ENCODE measurements around the gene BCL11B.

BCL11B gene

DNA sequence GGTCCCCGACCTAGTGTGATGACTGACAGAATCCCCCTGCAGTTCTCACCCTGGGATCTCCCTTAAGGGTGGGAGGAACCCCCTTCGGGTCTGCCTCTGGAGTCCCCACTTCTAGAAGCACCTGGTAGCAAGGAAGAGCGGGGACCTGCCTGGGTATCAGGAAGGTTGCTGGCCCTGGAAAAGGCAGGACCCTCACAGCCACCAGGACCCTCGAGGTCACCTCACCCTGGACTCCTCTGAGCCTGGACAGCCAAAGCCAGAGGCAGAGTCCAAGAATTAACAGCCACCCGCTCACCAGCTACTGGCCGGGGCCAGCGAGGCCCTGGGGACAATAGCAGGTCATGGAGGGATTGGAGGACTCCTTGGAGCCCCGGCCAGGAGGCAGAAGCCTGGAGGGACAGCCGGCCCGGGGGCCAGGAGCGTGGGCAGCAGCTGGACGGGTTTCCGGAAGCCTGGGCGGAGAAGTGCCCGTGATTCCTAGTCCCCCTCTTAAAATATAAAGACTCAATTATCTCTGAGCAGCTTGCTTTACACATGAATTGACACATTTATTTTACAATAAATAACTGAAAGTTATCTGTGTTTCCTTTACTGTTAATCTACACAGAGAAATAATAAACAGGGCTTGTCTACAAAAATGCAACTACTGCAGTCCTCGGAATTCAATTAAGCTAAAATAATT, 17.5 kb downstream of the BCL11B start:
- no peak for DNase-seq (ENCODE audit: low spot score)

DNA sequence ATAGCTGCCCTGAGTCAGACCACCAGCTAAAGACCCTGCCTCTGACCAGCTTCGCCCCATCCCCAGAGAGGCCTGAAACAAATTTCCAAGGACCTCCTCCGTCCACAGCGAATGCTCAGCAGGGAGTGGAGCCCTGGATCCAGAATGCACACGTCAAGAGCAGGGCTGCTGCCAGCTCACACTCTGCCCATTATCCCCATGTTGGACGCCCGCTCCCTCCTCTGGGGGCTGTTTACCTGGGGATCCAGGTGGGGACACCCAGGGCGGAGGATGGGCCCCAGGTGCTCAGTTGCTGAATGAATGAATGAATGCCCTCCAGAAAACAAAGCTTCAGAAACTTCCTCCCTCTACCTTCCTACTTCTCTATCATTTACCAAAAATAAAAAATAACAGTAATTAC, 18.1 kb downstream of the BCL11B start:
- no peak for DNase-seq (ENCODE audit: low spot score)

DNA sequence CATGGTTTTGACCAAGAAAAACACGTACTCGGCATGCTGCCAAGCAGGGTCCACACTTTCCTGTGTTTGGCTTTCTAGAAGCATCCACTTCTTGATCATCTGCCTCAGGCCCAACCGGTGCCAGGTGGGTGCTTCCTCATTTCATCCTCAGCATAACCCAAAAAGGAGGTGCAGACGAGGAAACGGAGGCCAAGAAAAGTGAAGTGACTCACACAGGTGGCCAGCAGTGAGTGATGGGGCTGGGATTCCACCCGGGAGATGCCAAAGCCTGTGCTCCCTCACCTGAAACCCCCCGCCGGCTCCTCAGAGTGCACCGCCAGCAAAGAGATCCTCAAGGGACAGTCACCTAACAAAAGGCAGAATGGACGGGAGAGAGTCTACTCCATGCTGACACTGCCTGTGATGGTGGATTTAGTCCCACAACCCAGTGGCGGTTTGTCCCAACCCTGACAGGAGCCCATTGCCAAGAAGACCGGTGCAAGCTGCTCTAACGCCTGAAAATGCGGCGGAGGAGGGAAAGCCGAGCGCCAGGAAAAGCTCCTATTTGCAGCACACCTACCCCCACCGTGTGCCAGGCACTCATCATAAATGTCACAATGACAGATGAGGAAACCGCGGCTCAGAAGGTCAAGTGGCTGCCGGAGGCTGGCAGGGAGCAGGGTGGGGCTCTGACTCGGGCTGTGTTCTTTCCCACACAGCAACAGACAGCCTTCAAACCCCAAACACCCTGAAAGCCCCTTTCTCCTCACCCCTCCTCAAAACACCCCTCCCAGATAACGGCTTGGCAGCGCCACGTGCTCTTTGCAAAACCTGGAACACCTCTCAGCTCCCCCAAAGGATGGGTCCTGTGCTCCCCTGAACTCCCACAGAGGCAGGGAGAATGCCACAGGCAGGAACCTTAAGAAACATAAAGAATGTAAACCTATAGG, 18.8 kb downstream of the BCL11B start:
- no peak for DNase-seq (ENCODE audit: low spot score)

DNA sequence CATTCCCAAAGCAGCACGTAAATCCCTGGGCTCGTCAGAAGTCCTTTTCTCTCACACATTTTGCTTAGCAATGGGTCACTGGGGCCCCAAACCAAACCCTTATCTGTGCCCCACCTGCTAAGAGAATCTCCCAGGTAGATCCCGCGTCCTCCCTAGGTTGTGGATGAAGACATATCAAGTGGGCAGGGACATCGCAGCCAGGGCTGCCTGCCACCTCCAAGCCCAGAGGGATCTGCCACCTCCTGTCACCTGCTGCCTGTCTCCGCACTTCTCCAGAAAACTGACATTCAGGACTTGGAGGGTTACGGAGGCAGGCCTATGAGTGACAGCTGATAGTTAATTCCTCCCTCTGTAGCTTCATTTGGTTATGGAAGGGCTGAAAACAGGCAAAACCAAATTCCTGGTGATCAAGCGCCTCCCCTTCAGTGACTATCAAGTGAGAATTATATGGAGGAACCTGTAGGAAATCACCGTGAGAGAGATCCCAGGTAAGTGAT, 19.5 kb downstream of the BCL11B start:
- no peak for DNase-seq (ENCODE audit: low spot score)

DNA sequence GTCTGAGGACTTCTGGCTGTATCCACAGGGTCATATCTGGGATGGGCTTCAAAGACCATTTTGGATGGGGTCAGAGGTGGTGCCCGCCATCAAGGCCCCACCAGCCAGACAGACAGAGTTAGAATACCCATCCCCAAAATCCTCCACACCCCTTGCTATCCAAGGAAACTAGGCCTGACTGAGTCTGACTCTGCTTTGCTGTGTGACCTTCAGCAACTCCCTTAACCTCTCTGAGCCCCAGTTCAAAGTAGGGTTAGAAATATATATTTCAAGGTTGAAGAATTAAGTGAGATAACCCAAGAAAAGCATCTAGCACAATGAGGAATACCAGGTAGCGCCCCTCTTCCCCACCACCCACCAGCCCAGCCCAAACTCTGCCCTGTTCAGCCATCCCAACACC, 20.3 kb downstream of the BCL11B start:
- no peak for DNase-seq (ENCODE audit: low spot score)

DNA sequence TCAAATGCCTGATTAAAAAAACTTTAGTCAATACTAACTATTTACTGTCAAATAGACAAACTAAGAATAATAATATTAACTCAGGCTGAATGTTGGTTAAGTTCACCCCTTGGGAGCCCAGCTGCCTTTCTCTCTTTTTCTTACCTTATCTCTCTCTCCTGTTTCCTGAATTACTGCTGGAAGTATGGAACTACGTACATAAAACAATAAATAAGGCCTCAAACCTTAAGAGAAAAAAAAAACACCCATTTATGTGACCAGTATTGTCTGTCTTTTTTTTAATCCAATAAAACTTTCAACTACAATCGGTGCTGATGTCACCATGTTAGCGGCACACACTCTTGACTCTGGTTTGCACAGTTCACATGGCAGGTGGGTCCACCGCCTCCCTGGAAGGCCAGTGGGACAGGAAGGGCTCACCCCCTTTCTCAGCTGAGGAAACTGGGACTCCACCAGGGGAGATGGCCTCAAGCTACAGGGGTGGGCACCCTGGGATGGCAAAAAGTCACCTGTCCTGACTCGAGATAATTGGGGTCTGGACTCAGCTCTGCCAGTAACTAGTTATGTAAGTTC, 21.3 kb downstream of the BCL11B start:
- no peak for DNase-seq (ENCODE audit: low spot score)

DNA sequence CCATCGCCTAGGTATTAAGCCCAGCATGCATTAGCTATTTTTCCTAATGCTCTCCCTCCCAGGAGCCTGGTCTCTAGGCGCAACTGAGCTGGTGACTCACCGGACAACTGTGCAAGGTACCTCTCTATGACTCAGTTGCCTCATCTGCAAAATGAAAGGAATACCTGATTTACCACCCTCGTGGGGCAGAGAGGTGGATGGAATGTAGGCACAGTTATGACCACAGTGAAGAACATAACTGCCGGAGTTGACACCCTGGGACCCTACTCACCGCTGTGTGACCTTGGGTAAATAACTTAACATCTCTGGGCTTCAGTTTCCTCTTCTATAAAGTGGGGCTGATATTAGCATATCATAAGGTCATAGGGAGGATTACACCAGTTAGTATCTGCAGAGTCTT, 22.6 kb downstream of the BCL11B start:
- no peak for DNase-seq (ENCODE audit: low spot score)

DNA sequence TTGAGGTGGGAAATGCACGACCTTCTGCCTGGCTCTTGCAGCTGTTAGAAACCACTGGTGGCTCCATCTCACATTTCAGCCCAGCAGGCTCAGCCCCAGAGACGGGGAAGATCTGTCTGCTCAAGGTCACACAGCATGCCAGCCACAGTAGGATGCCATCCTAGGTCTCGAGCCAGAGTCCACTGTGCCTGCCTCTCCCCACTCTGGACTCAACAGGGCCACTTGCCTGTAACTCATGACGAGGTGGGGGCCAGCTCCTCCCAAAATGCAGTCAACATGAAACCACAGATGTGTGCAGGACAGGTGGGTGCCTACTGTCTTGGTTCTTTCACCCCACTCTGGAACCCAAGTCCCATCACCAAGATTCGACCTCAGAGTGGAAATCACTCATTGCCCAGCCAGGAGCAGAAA, 23.2 kb downstream of the BCL11B start:
- DNase-seq (ENCODE audit: low spot score): no peak

DNA sequence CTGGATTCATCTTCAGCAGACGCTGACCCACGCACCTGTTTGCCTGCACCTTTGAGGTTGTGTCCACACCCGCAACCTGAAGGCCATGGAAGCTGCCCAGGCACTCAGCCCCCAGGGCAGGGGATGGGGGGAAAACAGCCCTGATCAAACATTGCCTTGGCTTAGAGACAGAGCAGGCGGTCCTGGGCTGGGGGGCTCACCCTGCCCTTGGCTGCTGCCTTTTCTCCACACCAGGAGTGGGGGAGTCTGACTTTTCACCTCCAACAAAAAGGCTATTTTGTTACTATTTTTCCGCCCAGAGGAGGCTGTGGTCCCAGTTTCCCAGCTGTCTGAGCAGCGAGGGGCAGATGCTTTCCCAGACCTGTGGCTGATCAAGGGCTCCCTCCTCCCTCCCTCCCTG, 24.2 kb downstream of the BCL11B start:
- DNase-seq (ENCODE audit: low spot score): no peak

DNA sequence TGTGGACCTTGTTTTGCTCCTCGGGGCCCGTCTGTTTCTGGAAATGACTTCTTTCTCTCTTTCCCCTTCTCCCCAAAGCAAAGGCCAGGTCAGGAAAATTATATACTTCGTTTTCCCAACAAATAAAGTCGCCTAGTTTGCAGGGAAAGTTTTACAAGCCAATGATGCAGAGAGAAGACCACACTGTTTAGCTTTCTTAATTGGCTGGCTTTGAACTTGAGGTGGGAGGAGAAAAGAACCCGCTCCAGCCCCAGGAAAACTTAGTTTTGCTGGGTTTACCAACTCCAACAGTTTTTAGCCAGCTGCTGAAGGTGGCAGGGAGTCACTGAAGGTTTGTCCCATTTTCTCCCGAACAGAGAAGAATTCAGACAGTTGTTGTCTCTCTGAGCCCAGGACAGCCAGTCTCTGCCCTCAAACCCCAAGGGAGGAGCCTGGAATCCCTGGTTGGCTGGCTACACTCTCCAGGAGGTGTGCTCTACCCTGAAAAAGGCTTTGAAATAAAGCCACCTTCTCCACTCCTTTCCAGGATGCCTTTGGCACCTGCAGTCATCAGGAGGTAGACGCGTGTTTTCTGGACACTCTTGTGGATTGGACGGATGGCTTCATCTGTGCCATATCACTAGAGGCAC, 24.8 kb downstream of the BCL11B start:
- no peak for DNase-seq (ENCODE audit: low spot score)

DNA sequence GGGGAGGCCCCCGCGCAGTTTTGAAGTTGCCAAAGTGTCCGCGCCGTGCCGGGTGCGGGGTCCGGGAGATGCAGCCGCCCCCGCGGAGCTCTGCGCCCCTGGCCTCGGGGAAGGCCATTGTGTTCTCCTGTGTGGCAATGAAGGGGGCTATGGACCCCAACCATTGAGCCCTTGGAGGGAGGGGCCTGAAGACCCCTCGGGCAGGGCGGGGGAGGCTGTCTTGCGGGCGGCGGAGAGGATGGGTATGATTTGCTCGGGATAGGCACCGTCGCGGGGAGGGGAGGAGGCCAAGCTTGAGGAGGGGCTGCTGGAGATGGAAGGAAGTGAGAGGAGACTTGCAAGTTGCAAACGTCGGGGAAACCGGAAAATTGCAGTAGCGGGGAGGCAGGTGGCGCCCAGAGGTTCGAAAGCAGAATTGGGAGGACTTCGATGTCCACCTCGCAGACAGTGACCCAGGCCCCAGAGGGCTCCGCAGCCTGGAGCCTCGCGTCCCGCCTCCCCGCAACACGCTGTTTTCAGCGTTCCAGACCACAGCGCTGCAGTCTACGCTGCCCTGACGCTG, 25.4 kb downstream of the BCL11B start:
- DNase-seq (ENCODE audit: low spot score): no peak

DNA sequence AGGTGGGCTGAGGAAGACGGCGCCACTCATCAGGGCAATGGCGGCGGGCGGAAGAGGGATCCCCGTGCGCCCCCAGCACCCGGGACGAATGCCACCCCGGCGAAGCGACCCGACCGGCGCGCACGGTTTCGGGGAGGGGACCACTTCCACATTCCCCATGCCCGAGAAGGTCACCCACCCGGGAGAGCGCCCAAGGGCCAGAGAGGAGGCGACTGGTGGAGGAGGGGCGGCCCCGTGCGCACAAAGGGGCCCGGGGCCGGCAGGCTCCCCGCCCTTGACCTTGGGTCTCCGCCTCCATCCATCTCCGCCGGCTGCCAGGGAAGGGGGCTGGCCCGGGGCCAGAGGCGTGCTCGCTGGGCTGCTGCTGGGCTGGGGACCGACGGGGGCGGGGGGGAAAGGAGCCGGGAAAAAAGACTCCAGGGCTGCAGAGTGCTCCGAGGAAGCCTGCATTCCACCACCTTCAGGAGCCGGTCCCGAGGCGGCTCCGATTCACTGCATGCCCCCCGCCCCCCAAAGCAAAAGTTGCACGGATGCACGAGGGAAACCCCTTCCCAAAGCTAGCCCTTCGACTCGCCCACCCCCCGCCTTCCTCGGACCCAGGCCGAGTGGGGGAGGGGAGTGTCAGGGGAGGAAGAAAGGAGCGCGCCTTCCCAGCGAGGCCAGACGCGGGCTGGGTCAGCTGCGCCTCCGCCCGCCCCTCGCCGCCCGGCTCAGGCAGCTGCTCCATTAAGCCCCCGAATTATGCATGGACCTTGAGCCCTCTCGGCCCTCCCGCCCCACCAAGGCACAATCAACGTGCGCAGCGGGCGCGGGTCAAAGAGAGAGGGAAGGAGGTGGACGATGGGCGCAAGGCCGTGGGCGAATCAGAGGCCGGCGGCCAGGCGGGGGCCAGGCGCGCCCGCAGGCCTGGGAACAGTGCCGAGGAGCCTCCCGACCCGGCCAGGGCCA, 26.2 kb downstream of the BCL11B start:
- no peak for DNase-seq (ENCODE audit: low spot score)

DNA sequence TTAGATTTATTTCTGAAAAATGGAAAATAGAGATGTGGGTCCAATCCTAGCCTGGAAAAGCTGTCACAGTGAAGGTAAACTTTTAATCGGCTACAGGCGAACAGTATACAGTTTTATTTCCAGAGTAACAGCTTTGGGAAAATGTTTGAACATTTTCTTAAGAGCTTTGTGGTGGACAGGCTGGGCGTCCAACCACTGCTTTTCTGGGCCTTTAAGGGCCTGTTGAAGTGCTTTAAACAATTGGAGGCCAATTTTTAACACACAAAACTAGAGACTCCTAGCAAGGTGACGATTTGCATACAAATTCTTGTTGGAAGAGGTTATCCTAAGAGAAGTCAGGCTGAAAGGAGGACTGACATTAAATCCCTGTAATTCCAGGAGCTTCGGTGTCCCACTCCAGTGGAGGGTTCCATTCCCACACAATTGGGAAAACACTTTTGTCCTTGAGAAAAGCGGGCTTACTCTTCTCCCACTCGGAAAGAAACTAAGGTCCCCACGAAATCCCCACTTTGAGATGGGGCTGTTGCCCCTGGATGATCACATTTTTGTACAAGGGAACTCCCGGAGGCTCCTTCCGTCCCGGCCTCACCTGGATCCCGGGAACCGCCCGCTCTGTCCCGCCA, 26.9 kb downstream of the BCL11B start:
- no peak for DNase-seq (ENCODE audit: low spot score)

DNA sequence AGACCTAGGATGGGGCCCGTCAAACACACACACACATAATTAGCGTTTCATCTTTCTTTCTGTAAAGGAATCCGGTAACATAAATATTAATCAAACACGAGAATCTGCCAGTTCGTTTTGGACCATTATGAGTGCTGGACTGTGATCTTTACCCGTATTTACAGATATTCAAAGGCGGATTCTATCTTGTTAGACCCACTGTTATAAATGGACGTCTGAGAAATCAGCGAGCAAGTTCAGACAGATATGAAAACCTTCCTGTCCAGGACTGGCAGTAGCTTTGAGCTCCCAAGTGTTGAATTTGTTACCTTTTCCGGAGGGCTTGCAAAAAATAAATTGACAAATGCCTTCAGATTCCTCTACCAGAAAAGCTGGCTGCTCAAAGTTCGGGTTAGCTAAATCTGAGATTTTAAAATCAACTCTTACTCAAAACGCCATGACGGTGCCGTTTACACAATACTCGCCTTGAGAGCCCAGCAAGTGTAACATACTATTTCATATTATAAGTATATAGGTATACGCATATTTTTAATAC, 27.6 kb downstream of the BCL11B start:
- no peak for DNase-seq (ENCODE audit: low spot score)

DNA sequence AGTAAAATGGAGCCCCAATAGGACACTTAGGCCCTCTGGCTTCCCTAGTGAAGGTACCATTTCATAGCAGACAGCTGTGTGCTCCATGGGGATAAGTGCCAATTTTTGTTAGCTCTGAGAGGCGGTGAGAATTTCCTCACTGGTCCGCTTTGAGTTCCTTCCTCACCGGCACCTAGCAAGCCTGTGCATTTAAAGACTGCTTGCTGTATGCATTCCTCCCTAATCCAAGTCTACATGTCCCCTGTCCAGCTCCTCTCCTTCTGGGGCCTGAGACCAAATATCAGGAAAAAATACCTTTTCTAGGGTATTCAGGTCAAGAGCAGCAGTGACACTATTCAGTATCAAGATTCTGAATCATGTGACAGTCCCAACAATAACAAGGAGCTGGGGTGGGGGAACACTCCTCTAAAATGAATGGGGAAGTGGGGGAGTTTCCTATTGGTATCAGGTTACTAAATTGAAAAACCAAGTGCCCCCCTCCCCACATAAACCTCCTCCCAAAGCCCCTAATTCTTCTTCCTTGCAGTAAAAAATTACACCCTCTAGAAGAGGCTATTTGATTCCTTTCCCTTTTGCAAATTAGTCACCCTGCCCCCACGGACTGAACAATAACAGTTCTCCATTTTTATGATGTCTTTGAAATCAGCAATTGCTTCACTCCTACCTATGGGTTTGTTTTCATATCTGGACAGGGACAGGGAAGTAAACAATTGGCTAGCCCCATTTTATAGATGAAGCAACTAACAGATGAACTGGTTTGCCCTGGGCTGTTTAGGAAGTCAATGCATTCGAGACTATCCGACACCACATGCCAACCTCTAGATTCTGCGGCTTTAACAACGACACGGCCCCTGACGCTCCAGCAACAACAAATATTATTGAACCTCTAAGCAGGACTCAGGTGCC, 28.9 kb downstream of the BCL11B start:
- DNase-seq (ENCODE audit: low spot score): no peak

DNA sequence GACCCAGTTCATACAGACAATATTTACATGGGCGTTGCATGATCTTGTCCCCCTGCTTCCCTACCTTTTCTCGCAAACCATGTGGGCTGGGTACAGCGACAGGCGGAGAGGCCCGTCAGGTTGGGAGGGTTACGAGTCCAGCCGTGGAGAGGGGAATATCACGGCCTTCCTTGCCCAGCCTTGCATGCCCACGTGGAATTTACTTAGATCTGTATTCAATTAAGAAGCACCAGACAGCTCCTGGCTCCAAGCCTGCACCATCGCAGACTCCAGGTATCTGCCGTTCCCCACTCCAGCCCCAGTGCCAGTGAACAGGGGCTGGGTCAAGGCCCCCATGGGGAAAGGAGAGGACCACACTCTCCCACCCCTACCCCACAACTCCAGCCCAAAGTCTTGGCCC, 29.8 kb downstream of the BCL11B start:
- no peak for DNase-seq (ENCODE audit: low spot score)

DNA sequence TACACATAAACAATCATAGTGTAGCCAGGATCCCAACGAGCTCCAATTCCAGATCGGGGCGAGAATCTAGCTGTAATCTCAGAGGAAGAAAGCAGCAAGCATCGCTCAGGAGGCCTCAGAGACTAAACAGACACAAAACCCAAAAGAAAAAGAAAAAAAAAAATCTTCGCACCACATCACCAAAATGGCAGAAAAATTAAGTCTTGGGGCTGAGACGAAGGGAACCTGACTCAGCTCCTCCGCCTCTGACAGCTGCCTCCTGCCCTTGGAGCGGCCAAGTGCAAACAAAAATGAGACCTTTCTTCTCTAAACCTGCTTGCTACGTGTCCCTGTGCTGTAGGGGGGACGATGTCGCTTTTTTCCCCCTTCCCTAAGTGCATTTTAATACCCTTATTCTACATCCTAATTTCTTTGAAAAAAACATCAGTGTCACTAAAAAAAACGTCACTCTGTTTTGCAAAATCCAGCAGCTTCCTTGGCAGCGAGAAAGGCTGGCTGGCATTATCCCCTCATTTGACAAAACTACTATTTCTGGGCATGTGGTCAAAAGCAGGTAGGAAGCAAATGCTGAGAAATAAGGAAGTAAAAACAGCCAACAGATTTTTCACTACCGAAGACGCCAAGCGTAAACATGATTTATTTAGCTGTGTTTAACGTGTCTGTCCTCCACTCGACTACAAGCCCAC, 30.5 kb downstream of the BCL11B start:
- DNase-seq (ENCODE audit: low spot score): no peak

DNA sequence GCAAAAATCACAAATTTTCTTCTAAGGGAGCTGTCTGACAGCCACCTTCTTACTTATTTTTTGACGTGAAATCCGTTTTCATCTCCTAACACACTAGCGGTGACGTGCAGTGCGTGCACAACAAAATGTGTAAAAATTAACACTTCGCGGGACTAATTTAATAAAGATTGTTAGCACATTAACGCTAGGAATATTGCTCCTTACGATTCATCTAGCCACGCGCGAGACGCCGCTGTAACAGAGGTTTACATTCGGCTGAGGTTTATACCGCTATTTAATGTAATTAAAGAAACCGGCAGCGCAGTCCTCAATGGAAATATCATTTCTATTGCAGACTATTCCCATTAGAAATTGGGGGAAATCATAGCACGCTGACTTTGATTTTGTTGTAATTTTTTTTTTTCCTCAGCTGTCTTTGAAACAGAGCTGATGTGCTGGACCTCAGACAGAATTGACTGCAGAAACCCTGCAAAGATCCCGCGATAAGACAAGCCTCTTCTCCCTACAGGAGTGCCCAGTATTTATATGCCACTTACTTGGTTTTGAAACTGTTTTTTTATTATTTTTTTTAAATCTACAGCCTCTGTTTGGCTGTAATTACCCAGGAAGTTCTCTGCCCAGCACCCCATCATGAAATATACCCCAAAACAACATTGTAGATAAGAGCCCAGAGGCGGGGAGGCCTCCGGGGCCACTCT, 31.2 kb downstream of the BCL11B start:
- DNase-seq (ENCODE audit: low spot score): no peak

Data from NAMALWA (cell line).